ENCODE data around the gene NFATC4.
A peak's percentile ranks its signal among the peaks of the same experiment; 100 is the strongest.

The NFATC4 gene

GRCh38 chr14:24338843-24339242 is 29.1 kb upstream of the NFATC4 start:
- TF ChIP-seq, protein P1, sequence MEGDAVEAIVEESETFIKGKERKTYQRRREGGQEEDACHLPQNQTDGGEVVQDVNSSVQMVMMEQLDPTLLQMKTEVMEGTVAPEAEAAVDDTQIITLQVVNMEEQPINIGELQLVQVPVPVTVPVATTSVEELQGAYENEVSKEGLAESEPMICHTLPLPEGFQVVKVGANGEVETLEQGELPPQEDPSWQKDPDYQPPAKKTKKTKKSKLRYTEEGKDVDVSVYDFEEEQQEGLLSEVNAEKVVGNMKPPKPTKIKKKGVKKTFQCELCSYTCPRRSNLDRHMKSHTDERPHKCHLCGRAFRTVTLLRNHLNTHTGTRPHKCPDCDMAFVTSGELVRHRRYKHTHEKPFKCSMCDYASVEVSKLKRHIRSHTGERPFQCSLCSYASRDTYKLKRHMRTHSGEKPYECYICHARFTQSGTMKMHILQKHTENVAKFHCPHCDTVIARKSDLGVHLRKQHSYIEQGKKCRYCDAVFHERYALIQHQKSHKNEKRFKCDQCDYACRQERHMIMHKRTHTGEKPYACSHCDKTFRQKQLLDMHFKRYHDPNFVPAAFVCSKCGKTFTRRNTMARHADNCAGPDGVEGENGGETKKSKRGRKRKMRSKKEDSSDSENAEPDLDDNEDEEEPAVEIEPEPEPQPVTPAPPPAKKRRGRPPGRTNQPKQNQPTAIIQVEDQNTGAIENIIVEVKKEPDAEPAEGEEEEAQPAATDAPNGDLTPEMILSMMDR (conservative IDR thresholded peaks at IDR 0.05; ENCODE audit: low read depth, low read length) = no peak
- no peak for DNase-seq (ENCODE audit: low read depth)
- H3K4me3 ChIP-seq (ENCODE audit: low read depth, low read length) = no peak overlapping the region

DNA sequence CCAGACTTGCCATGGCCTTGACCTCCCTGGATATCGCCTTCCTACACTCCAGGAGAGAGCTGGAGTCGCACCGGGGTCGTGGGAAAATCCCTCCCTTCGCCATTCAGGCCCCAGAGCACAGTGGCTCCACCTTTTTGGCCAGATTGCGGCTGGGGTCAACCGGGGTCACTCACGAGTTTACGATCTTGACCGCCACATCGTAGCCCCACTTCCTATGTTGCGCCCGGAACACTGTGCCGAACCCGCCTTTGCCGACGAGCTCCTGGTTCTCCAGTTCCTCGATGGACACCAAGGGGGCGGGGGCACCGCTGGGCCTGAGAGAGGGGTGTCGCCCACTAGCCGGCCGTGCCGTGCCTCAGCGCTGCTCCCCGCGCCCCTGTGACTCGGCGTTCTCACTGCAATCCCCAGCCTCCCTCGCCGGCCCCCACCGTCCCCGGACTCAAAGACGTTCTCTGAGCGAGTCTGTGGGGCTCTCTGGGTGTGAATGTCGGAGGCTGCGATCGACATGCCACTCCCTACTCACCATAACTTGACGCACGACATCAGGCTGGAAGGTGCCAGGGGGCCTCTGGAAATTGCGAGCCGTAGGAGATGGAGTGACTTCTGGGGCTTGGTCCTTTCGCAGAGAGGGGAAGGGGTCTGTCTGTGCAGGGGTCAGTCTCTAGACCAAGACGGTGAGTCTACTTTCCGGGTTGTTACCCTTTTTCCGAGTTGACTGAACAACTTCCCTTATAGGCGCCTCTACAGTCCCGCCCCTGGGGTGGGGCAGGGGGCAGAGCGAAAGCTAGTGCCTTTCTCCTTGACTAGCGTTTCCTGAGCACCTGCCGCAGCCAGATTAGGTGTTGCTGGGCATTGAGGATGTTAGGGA is 28.5 kb upstream of the NFATC4 start, which contains the start of gene RIPK3:
RIPK3 (minus strand) TSS at position 708 of the 868 bp plus-strand sequence; CDS start at position 543, 165 bp downstream.
- TF ChIP-seq, protein P1 (conservative IDR thresholded peaks at IDR 0.05; ENCODE audit: low read depth, low read length) = no peak
- H3K4me3 ChIP-seq (ENCODE audit: low read depth, low read length) = peak within 1 kb of the TSS; percentile 20
- no peak for DNase-seq (ENCODE audit: low read depth)

DNA sequence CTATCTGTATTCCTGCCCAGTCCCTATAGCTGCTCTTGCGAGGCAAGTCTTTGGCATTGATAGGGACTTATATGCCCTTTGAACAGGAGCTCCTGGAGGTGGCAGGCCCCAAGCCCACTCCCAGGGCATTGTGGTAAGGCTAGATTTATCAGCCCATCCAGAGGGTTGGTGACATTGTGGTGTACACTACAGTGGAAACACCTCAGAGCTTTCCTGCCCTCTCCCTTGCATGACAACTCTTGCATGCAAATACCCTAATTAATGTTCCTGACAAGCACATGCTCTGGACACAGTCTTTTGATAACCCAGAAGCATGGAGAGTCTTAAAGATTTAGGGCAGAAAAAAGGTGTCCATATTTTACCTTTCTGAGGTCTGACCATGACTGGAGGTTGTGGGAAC is 27.4 kb upstream of the NFATC4 start:
- H3K4me3 ChIP-seq (ENCODE audit: low read depth, low read length) = no peak overlapping the region
- TF ChIP-seq, protein P1 (conservative IDR thresholded peaks at IDR 0.05; ENCODE audit: low read depth, low read length) = no peak
- DNase-seq (ENCODE audit: low read depth) = no peak

DNA sequence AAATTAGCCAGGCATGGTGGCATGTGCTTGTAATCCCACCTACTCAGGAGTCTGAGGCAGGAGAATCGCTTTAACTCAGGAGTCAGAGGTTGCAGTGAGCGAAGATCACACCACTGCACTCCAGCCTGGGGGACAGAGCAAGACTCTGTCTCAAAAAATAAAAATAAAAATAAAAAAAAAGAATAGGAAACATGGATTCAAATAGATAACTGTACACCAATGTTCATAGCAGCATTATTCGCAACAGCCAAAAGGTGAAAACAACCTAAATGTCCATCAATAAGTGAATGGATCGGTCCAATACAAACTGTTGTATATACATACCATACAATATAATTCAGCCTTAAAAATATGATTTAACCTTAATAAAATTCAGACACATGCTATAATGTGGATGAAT is 25.1 kb upstream of the NFATC4 start:
- no peak overlapping the region for H3K4me3 ChIP-seq (ENCODE audit: low read depth, low read length)
- TF ChIP-seq, protein P1 (conservative IDR thresholded peaks at IDR 0.05; ENCODE audit: low read depth, low read length) = no peak
- no peak for DNase-seq (ENCODE audit: low read depth)

DNA sequence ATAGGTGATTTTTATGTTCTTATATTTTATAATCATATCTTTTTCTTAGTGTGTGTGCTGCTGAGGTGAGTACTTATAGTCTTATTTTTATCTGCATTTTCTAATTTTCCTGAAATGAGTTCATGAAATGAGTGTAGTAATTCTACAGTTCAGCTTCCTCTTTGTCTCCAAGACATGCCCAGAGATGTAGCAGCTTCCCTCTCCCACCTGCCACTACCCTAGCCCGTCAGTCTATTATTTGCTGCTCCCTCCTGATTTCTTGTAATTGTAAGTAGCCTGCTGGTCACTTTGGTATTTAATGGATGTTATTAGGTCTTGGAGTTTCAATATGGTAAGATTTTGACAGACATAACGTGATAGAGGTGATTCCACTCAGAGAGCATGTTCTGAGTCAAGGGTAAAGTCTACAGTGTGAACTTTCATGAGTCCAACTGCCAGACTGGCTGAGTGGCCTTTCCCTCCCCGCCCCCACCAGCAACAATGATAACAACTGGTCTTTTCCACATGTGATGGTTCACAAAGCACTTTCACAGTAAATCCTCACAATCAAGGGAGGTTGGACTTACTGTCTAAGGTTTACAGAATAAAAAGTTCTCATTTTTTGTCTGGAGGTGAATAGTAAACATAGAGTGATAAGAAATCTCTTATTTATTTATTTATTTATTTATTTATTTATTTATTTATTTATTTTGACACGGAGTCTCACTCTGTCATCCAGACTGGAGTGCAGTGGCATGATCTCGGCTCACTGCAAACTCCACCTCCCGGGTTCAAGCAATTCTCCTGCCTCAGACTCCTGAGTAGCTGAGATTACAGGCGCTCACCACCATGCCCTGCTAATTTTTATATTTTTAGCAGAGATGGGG is 24.0 kb upstream of the NFATC4 start:
- DNase-seq (ENCODE audit: low read depth) = no peak
- TF ChIP-seq, protein P1 (conservative IDR thresholded peaks at IDR 0.05; ENCODE audit: low read depth, low read length) = no peak
- H3K4me3 ChIP-seq (ENCODE audit: low read depth, low read length) = no peak overlapping the region

DNA sequence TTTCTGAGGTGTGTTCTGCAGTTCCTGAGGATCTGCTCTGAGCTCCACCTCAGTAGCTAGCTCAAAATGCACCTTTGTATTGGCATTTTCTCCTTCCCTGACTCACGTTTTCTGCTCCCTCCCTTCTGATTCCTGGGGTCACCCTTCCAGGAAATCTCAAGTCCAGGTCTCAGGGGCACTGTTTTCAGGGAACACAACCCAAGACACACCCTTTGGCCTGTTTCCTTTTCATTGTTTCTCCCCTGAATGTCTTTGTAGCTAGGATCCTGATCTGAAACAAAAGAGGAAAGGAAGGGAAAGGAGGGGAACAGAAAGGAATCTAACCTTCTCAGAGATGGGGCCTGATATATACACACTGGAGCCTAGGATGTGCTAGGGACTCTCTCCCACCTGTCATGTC is 20.9 kb upstream of the NFATC4 start:
- DNase-seq (ENCODE audit: low read depth) = no peak
- TF ChIP-seq, protein P1 (conservative IDR thresholded peaks at IDR 0.05; ENCODE audit: low read depth, low read length) = no peak

More for the DNA sequence above, 20.9 kb upstream of the NFATC4 start:
- no peak overlapping the region for H3K4me3 ChIP-seq (ENCODE audit: low read depth, low read length)

All from choroid plexus epithelial cell (primary cell).